HEK293T (cell line): ENCODE data around the gene RYR3.

ENCODE experiments used
- ARNT ChIP-seq: fragments of 450-650 bp; IDR thresholded peaks from 2 replicates; pipeline ENCODE4 v1.6.1; 2017; ENCODE audit warnings: mild to moderate bottlenecking
- BHLHE40 ChIP-seq: fragments of 450-650 bp; IDR thresholded peaks from 2 replicates; pipeline ENCODE4 v1.6.1; 2016; ENCODE audit warnings: mild to moderate bottlenecking, moderate library complexity, borderline replicate concordance
- FOXM1 ChIP-seq: fragments of 450-650 bp; IDR thresholded peaks from 2 replicates; pipeline ENCODE4 v1.6.1; 2017; ENCODE audit warnings: mild to moderate bottlenecking, borderline replicate concordance
- HDGF ChIP-seq: fragments of 450-650 bp; IDR thresholded peaks from 2 replicates; pipeline ENCODE4 v1.6.1; 2017; ENCODE audit warnings: antibody characterized with exemption, borderline replicate concordance
- SP1 ChIP-seq: fragments of 450-650 bp; IDR thresholded peaks from 2 replicates; pipeline ENCODE4 v1.6.1; 2017
- TARDBP ChIP-seq: fragments of 450-650 bp; IDR thresholded peaks from 2 replicates; pipeline ENCODE4 v1.6.1; 2016

- TF ChIP-seq FOXM1 (no peak), BHLHE40 (no peak), SP1 (no peak), HDGF (no peak), ARNT (no peak), TARDBP (no peak)
Observed at GRCh38 chr15:33860754-33861153, 550.0 kb downstream of the RYR3 start.
